GM12801 (cell line): ENCODE measurements around the gene NFE2.

Experiments used
- TF ChIP-seq, protein P1 (sequence below): IDR thresholded peaks from one replicate; pipeline ENCODE4 v1.5.1; 2011; ENCODE audit warnings: control low read depth; ENCODE audit not compliant: insufficient read length; ENCODE audit errors: extremely low read depth

NFE2 gene

DNA sequence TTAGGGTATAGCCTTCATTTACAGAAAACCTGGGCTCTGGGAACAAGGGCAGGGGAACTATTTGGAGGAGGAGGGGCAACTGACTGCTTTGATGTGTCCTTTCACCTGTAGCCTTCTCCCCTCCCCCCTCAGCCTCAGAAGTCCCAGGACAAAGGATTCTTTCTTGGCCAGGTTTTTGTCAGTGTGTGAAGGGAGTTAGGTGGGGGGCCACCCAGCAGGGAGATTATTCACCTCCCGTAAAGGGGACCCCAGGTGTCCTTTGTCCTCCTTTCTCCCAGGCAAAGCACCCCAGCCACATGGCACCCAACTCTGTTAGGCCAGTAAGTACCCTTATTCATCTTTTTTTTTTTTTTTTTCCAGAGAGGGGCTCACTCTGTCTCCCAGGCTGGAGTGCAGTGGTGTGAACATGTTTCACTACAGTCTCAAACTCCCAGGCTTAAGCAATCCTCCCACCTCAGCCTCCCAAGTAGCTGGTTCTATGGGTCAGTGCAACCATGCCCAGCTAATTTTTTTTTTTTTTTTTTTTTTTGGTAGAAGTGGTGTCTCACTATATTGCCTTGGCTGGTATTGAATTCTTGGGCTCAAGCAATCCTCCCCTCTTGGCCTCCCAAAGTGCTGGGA is 723 bp upstream of the NFE2 start:
- TF ChIP-seq, protein P1, sequence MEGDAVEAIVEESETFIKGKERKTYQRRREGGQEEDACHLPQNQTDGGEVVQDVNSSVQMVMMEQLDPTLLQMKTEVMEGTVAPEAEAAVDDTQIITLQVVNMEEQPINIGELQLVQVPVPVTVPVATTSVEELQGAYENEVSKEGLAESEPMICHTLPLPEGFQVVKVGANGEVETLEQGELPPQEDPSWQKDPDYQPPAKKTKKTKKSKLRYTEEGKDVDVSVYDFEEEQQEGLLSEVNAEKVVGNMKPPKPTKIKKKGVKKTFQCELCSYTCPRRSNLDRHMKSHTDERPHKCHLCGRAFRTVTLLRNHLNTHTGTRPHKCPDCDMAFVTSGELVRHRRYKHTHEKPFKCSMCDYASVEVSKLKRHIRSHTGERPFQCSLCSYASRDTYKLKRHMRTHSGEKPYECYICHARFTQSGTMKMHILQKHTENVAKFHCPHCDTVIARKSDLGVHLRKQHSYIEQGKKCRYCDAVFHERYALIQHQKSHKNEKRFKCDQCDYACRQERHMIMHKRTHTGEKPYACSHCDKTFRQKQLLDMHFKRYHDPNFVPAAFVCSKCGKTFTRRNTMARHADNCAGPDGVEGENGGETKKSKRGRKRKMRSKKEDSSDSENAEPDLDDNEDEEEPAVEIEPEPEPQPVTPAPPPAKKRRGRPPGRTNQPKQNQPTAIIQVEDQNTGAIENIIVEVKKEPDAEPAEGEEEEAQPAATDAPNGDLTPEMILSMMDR: no peak

GRCh38 chr12:54300225-54300731 is 537 bp downstream of the NFE2 start:
- TF ChIP-seq, protein P1: no peak

DNA sequence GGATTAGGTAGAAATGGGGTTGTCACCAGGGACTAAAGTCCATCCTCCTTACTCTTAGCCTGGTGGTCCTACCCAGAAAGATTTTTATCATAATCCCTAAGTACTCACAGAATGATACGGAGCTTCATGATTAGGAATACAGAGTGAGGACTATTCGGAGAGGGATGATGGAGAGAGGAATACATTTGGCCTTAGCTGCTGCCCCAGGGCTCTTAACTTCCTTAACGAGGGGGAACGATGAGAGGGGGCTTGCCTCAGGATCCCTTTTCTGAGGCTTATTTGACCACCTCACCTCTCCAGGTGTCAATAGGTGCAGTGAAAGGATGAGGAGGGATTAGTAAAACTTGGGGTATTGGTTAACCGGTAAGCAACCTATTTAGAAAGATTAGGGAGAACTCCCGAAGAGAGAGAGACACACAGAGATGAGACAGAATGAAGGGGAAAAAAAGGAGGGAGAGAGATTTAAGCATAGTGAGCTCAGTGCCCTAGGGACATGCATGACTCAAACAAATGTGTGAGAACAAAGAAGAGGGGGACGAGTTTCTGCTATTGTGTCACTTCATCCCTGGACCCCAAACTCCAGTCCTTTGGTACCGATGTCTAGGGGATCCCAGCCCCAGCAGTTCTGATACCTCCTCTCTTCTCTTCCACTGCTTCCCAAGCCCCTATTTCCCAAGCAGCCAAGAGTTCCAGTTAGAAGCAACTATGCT is 1.1 kb downstream of the NFE2 start:
- TF ChIP-seq, protein P1: no peak

GRCh38 chr12:54298904-54299303 is 1.9 kb downstream of the NFE2 start:
- TF ChIP-seq, protein P1: no peak

DNA sequence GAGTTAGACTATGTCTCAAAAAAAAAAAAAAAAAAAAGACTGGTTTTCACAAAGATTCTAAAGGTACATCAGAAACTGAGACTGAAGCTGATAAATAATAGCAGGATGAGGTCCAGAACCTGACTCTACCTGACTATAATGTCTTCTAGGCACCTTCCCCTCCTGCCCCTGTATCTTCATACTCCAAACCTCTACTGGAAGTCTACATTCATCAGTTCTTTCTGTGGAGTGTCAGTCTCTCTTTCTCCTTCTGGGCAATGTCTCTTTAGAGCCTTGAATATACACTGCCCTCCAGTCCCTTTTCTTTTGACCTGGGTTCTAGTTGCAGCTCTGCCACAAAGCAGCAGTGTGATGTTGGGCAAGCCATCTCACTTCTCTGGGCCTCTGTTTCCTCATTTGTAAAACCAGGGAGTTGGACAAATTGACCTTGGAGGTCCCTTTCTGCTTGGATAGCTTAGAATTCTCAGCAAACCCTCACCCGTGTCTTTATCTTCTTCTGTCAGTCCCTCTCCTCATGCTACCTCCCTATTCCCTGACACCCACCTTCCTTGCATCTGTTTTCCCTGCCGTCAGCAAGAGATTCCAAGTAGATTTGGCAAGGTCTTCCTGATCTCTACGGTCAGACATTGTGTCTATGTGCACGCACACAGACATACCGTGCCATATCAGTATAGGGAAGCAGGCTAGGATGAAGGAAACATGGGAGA is 4.3 kb downstream of the NFE2 start:
- TF ChIP-seq, protein P1: no peak

DNA sequence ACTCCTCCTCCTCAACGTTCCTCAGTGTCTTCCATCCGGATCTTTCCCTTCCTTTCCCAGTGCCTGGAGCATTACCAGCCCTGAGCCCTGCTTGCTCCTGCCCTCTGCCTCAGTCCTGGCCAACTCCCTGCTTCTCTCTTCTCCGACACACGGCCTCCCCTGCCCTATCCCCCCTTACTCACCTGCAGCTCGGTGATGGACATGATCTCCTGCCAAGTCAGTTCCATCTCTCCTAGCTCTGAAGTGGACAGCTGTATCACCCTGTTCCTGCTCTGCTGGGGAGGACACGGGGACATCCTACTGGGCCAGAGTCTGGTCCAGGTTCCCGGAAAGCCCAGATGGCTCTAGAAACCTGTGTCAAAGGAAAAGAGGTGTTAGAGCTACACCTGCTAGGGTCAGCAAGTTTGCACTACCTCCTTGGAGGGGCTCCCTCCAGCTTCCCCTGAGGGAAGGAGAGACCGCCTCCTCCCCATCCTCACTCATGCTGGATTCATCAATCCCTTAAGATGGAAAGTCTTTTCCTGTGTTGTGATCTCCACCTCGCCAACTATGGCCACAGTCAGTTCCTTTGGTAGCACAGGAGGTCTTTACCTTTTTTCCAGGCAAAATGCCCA is 5.8 kb downstream of the NFE2 start:
- TF ChIP-seq, protein P1: no peak
